ENCODE data around the gene ODAD2. TPM values are rescaled to one million over a fixed set of nuclear protein-coding genes. Genes with fewer than 3 reads are reported as not detected.

Gene ODAD2
- total and polyA plus RNA-seq, 2 donors (not counting 1 experiment from before 2014, with no cell fraction given): not detected

DNA sequence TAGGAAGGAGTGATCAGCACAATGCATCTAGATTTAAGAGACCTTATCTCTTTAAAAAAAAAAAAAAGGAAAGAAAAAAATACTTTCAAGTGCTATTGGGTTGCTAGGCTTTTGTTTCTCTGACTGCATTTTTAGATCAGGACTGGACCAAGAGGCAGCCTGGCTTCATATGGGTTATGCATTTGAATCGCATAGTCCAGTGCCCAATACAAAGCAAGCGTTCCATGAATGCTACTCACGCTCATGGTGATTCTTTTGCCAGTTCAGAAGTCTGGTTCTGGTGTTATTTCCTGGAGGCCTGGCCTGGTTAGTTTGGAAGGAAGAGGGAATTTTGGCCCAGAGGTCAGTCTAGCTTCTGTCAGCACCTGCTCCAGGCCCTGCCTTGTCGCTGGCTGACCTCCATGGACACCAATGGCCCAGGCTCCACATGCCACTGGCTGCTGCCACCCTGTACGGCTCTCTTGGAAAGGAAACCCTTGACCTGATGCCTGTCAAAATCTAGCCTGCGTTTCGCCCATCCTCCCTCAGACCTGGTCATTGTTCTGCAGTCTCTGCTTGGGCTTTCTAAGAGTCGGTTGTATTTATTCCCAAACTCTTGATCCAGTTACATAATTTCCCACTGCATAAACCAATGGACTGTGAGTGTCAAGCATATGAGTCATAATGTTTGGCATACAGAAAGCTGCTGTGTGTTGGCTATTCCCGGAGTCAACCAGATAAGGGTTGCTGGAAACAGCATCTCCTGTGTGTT is 178.9 kb downstream of the ODAD2 start:
- H3K36me3 ChIP-seq (replicated peaks in 1 of 2; ENCODE audit: control extremely low read depth in 1 of 2, control insufficient read depth in 1 of 2, extremely low read depth in 1 of 2, insufficient read depth in 2 of 2, low read length in 1 of 2): no peaks in the 10 kb centered on the region
- DNase-seq (no peak), ATAC-seq (ENCODE audit: low read depth) (no peak)
- ChIA-PET CTCF (no interaction called here), POLR2A (no interaction called here)
- H3K9ac ChIP-seq (ENCODE audit: low read length): no peak overlapping the region
- H3K9me3 Mint-ChIP-seq (ENCODE audit: insufficient read depth): peaks cover 3% of the 10 kb centered on the region
- no peak overlapping the region for H3K4me3 Mint-ChIP-seq
- no peaks in the 10 kb centered on the region for H3K4me1 ChIP-seq (ENCODE audit: control insufficient read depth in 2 of 2, insufficient read depth in 2 of 2, low read length in 2 of 2)
- H3K79me2 ChIP-seq (ENCODE audit: control insufficient read depth, insufficient read depth, low read length): no peaks in the 10 kb centered on the region
- no peak overlapping the region for H3K4me3 ChIP-seq (ENCODE audit: control extremely low read depth in 1 of 5, extremely low read depth in 1 of 5, insufficient read depth in 1 of 5, low read depth in 2 of 5, low read length in 4 of 5)
- H3K4me1 Mint-ChIP-seq: no peaks in the 10 kb centered on the region
- H3K27ac ChIP-seq (ENCODE audit: low read length in 2 of 2): no peak overlapping the region
- no peaks in the 10 kb centered on the region for H4K20me1 ChIP-seq (ENCODE audit: control insufficient read depth, insufficient read depth, low read length, poor library complexity, severe bottlenecking)
- no peak overlapping the region for H2AFZ ChIP-seq (ENCODE audit: insufficient read depth, low read depth, low read length, poor library complexity, severe bottlenecking)
- no peak for TF ChIP-seq EZH2 (IDR thresholded peaks at IDR 0.05; ENCODE audit: borderline replicate concordance, insufficient read depth, low read depth, low read length, poor library complexity, severe bottlenecking)
- TF ChIP-seq, protein P1, sequence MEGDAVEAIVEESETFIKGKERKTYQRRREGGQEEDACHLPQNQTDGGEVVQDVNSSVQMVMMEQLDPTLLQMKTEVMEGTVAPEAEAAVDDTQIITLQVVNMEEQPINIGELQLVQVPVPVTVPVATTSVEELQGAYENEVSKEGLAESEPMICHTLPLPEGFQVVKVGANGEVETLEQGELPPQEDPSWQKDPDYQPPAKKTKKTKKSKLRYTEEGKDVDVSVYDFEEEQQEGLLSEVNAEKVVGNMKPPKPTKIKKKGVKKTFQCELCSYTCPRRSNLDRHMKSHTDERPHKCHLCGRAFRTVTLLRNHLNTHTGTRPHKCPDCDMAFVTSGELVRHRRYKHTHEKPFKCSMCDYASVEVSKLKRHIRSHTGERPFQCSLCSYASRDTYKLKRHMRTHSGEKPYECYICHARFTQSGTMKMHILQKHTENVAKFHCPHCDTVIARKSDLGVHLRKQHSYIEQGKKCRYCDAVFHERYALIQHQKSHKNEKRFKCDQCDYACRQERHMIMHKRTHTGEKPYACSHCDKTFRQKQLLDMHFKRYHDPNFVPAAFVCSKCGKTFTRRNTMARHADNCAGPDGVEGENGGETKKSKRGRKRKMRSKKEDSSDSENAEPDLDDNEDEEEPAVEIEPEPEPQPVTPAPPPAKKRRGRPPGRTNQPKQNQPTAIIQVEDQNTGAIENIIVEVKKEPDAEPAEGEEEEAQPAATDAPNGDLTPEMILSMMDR (IDR thresholded peaks at IDR 0.05): no peak
- H3K9me3 ChIP-seq (ENCODE audit: control extremely low read depth in 1 of 3, control insufficient read depth in 2 of 3, insufficient read depth in 1 of 3, low read length in 2 of 3): peaks cover 0 to 2% (median 0%) of the 10 kb centered on the region in 3 donors
- no peak overlapping the region for H3K27ac Mint-ChIP-seq
- no peaks in the 10 kb centered on the region for H3K27me3 ChIP-seq (replicated peaks in 1 of 4; ENCODE audit: control extremely low read depth in 1 of 4, control insufficient read depth in 3 of 4, insufficient read depth in 4 of 4, low read length in 3 of 4)
- no peaks in the 10 kb centered on the region for H3K27me3 Mint-ChIP-seq
- no peak overlapping the region for H3K4me2 ChIP-seq (replicated peaks; ENCODE audit: low read depth, low read length, poor library complexity, severe bottlenecking)
- 94% methylated on average over 6 of the region's 9 CpGs for WGBS (ENCODE audit: insufficient coverage)
- intact Hi-C loops (cut with micrococcal nuclease): no loop called here

DNA sequence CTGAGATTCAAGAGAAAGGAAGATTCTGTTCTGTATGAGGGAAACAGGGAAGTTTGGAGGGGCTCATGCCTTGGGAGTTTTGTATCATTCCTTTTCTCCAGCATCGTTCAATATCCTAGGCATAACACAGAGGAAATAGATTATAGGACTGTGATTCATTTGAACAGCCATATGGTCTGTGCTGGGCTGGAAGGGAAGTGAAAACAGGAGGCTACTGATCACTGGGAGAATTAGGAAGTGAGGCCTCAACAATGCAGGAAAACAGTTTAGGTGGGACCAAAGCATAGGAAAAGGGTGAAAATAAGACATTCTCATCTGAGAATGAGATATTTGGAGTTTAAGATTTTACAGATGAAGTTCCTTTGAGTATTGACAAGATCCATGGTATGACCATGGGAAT is 182.6 kb downstream of the ODAD2 start:
- no peaks in the 10 kb centered on the region for H3K4me1 ChIP-seq (ENCODE audit: control insufficient read depth in 2 of 2, insufficient read depth in 2 of 2, low read length in 2 of 2)
- no peaks in the 10 kb centered on the region for H3K27me3 ChIP-seq (replicated peaks in 1 of 4; ENCODE audit: control extremely low read depth in 1 of 4, control insufficient read depth in 3 of 4, insufficient read depth in 4 of 4, low read length in 3 of 4)
- intact Hi-C loops (cut with micrococcal nuclease): no loop called here
- no peak for TF ChIP-seq EZH2 (IDR thresholded peaks at IDR 0.05; ENCODE audit: borderline replicate concordance, insufficient read depth, low read depth, low read length, poor library complexity, severe bottlenecking)
- TF ChIP-seq, protein P1 (IDR thresholded peaks at IDR 0.05): no peak
- POLR2A ChIA-PET: no interaction called here
- H2AFZ ChIP-seq (ENCODE audit: insufficient read depth, low read depth, low read length, poor library complexity, severe bottlenecking): no peak overlapping the region
- no peak overlapping the region for H3K4me3 Mint-ChIP-seq
- H3K27ac Mint-ChIP-seq: no peak overlapping the region
- no peaks in the 10 kb centered on the region for H3K36me3 ChIP-seq (replicated peaks in 1 of 2; ENCODE audit: control extremely low read depth in 1 of 2, control insufficient read depth in 1 of 2, extremely low read depth in 1 of 2, insufficient read depth in 2 of 2, low read length in 1 of 2)
- no peak overlapping the region for H3K27ac ChIP-seq (ENCODE audit: low read length in 2 of 2)
- H4K20me1 ChIP-seq (ENCODE audit: control insufficient read depth, insufficient read depth, low read length, poor library complexity, severe bottlenecking): no peaks in the 10 kb centered on the region
- H3K79me2 ChIP-seq (ENCODE audit: control insufficient read depth, insufficient read depth, low read length): no peaks in the 10 kb centered on the region
- H3K4me2 ChIP-seq (replicated peaks; ENCODE audit: low read depth, low read length, poor library complexity, severe bottlenecking): no peak overlapping the region
- no peak overlapping the region for H3K4me3 ChIP-seq (ENCODE audit: control extremely low read depth in 1 of 5, extremely low read depth in 1 of 5, insufficient read depth in 1 of 5, low read depth in 2 of 5, low read length in 4 of 5)
- WGBS (ENCODE audit: insufficient coverage): no CpG with 5 or more reads among the region's 1 CpG
- no peaks in the 10 kb centered on the region for H3K9me3 Mint-ChIP-seq (ENCODE audit: insufficient read depth)
- no peak overlapping the region for H3K9ac ChIP-seq (ENCODE audit: low read length)
- CTCF ChIA-PET: no interaction called here
- ATAC-seq (ENCODE audit: low read depth) (no peak), DNase-seq (no peak)
- no peaks in the 10 kb centered on the region for H3K27me3 Mint-ChIP-seq
- no peaks in the 10 kb centered on the region for H3K9me3 ChIP-seq (ENCODE audit: control extremely low read depth in 1 of 3, control insufficient read depth in 2 of 3, insufficient read depth in 1 of 3, low read length in 2 of 3)
- H3K4me1 Mint-ChIP-seq: no peaks in the 10 kb centered on the region

Data from B cell (primary cell).